Keratinocyte (primary cell): ENCODE results near the gene PGLYRP4. TPM values are rescaled to one million over a fixed set of nuclear protein-coding genes. Genes with fewer than 3 reads are reported as not detected.
"Not testable (repeated sequence)": the region's sequence is repeated elsewhere in the genome, so short reads cannot be mapped to it uniquely, and the experiment has no call there.

Experiments
- DNase-seq: peaks from one replicate; pipeline ENCODE4 v3.0.0-alpha.2; 2011; ENCODE audit warnings: low read depth, missing footprints, low spot score
- FAIRE-seq: peaks from 2 replicates; lab custom pipeline; 2011; peaks lifted over from hg19 to GRCh38; lab: Jason Lieb, UNC
- H2AFZ ChIP-seq: 2 replicates; pipeline ENCODE4 v1.6.0; 2012; ENCODE audit warnings: low read length, control low read depth, inconsistent platforms; ENCODE audit not compliant: control insufficient read depth
- H3K27ac ChIP-seq: 2 replicates; pipeline ENCODE4 v1.5.1; 2011; ENCODE audit warnings: low read length; ENCODE audit not compliant: control insufficient read depth, insufficient read depth
- H3K27me3 ChIP-seq: 3 replicates; pipeline ENCODE4 v1.6.0; 2011; ENCODE audit warnings: low read length; ENCODE audit not compliant: control insufficient read depth, insufficient read depth; ENCODE audit errors: extremely low read depth
- H3K36me3 ChIP-seq, 2 experiments: 2 replicates in 1 of 2; 3 replicates in 1 of 2; pipeline ENCODE4 v1.5.1; 2011; ENCODE audit warnings: low read length in 2 of 2, mild to moderate bottlenecking in 1 of 2; ENCODE audit not compliant: control insufficient read depth in 2 of 2, insufficient read depth in 2 of 2; ENCODE audit errors: extremely low read depth in 1 of 2
- H3K4me1 ChIP-seq: 3 replicates; pipeline ENCODE4 v1.5.1; 2011; ENCODE audit warnings: low read length; ENCODE audit not compliant: control insufficient read depth, insufficient read depth; ENCODE audit errors: extremely low read depth
- H3K4me2 ChIP-seq: 3 replicates; pipeline ENCODE4 v1.6.0; 2011; ENCODE audit warnings: low read depth, low read length; ENCODE audit not compliant: control insufficient read depth, insufficient read depth; ENCODE audit errors: extremely low read depth
- H3K4me3 ChIP-seq, 3 experiments: fragments of 200-600 bp in 1 of 3; sonication (generic) in 1 of 3; 2 replicates in 2 of 3; 3 replicates in 1 of 3; pipeline ENCODE4 v1.5.1; 2011 to 2016; ENCODE audit warnings: low read length in 3 of 3, mild to moderate bottlenecking in 3 of 3, control low read depth in 2 of 3, inconsistent platforms in 1 of 3, low read depth in 1 of 3, mixed read lengths in 1 of 3, mixed run types in 1 of 3, moderate library complexity in 1 of 3; ENCODE audit not compliant: control insufficient read depth in 2 of 3, insufficient read depth in 2 of 3; ENCODE audit errors: extremely low read depth in 1 of 3
- H3K79me2 ChIP-seq: 2 replicates; pipeline ENCODE4 v1.6.0; 2012; ENCODE audit warnings: low read length; ENCODE audit not compliant: control insufficient read depth, insufficient read depth
- H3K9ac ChIP-seq: 3 replicates; pipeline ENCODE4 v1.6.0; 2011; ENCODE audit warnings: low read length; ENCODE audit not compliant: control insufficient read depth, insufficient read depth; ENCODE audit errors: extremely low read depth
- H3K9me1 ChIP-seq: 3 replicates; pipeline ENCODE4 v1.6.0; 2011; ENCODE audit warnings: low read length; ENCODE audit not compliant: control insufficient read depth, insufficient read depth; ENCODE audit errors: extremely low read depth
- H3K9me3 ChIP-seq: 2 replicates; pipeline ENCODE4 v1.5.1; 2012; ENCODE audit warnings: low read depth, low read length; ENCODE audit not compliant: control insufficient read depth
- H4K20me1 ChIP-seq: 3 replicates; pipeline ENCODE4 v1.6.0; 2011; ENCODE audit warnings: low read length; ENCODE audit not compliant: control insufficient read depth, insufficient read depth; ENCODE audit errors: extremely low read depth
- CTCF ChIP-seq, 3 experiments: IDR thresholded peaks in 1 of 3; conservative IDR thresholded peaks in 1 of 3; optimal IDR thresholded peaks in 1 of 3; 2 replicates in 2 of 3; 3 replicates in 1 of 3; pipeline versions ENCODE3 to v1.5.1; 2011; ENCODE audit warnings: low read length in 3 of 3, mild to moderate bottlenecking in 3 of 3, moderate library complexity in 2 of 3, control low read depth in 1 of 3, inconsistent platforms in 1 of 3; ENCODE audit not compliant: insufficient read depth in 2 of 3; ENCODE audit errors: extremely low read depth in 1 of 3
- EZH2 ChIP-seq: IDR thresholded peaks from one replicate; pipeline ENCODE4 v1.6.1; 2012; ENCODE audit warnings: inconsistent platforms, mild to moderate bottlenecking, low read length, moderate library complexity
- dilution Hi-C: fragments of 300-500 bp; cut with MboI; formaldehyde crosslinking; loops from one replicate; pipeline ENCODE4 v1.7.0; 2020; ENCODE audit warnings: low sequenced_read_pairs; ENCODE audit not compliant: extremely low pct_ligation_motif_present
- polyA plus RNA-seq, 5 experiments: library from polyadenylated mRNA; depleted of rRNA in 3 of 5; stranded (reverse) in 3 of 5; stranded (forward) in 1 of 5; unstranded in 1 of 5; fragments of >200 nt; gene quantifications; 1 replicate in 1 of 5; 2 replicates in 3 of 5; 3 replicates in 1 of 5; pipeline versions ENCODE4 v1.2.1 to v1.2.3, GENCODE V29; 2011 to 2012; ENCODE audit warnings: missing spikeins in 2 of 5, low read depth in 1 of 5, low replicate concordance in 1 of 5

PGLYRP4 gene
- polyA plus RNA-seq, 1 donor (not counting 4 experiments of a cell fraction or from before 2014, with no cell fraction given): 3.8 TPM

DNA sequence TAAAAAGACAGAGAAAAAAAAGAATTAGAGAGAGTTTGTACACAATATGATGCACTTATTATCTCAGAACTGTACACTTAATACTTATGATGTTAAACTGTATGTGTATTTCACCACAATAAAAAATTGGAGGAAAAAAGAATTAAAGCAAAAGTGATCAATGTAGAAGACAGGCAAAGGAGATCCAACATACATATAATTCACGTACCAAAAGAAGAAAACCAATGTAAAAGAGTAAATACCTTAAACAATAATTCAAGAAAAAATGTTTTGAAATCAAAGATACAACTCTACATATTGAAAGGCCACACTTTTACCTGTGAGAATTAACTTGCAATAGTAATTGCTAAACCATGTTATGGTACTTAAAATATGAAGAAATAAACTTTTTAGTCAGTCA lies 26.1 kb downstream of the PGLYRP4 start:
- no peak overlapping the region for H3K27ac ChIP-seq
- H3K9me3 ChIP-seq: peaks cover 4% of the 10 kb centered on the region
- no peak overlapping the region for H3K4me2 ChIP-seq
- FAIRE-seq: no peak
- no peaks in the 10 kb centered on the region for H4K20me1 ChIP-seq
- no peak overlapping the region for H2AFZ ChIP-seq
- H3K79me2 ChIP-seq: no peaks in the 10 kb centered on the region
- H3K4me1 ChIP-seq: no peaks in the 10 kb centered on the region
- dilution Hi-C loops: no loop called here
- H3K9ac ChIP-seq: no peak overlapping the region
- H3K27me3 ChIP-seq: no peaks in the 10 kb centered on the region
- TF ChIP-seq CTCF (optimal IDR thresholded peaks at IDR 0.05 in 1 of 3, IDR thresholded peaks at IDR 0.05 in 1 of 3, conservative IDR thresholded peaks at IDR 0.05 in 1 of 3; ENCODE audit: extremely low read depth in 1 of 3, insufficient read depth in 2 of 3, low read length in 3 of 3): no peak
- TF ChIP-seq EZH2: no peak
- DNase-seq: no peak
- H3K4me3 ChIP-seq: no peak overlapping the region
- no peaks in the 10 kb centered on the region for H3K36me3 ChIP-seq
- H3K9me1 ChIP-seq: no peaks in the 10 kb centered on the region

GRCh38 chr1:153318145-153318544 lies 30.5 kb downstream of the PGLYRP4 start:
- H3K9me3 ChIP-seq, H3K4me1 ChIP-seq, H3K9ac ChIP-seq, H3K36me3 ChIP-seq, H3K79me2 ChIP-seq, H3K4me2 ChIP-seq, H4K20me1 ChIP-seq, FAIRE-seq, H2AFZ ChIP-seq, H3K9me1 ChIP-seq, DNase-seq, H3K27ac ChIP-seq, H3K4me3 ChIP-seq, H3K27me3 ChIP-seq, dilution Hi-C loops: not testable (repeated sequence)

GRCh38 chr1:153316013-153316412 lies 32.6 kb downstream of the PGLYRP4 start:
- H2AFZ ChIP-seq, H3K9me1 ChIP-seq, H3K27ac ChIP-seq, FAIRE-seq, H3K9me3 ChIP-seq, H3K79me2 ChIP-seq, DNase-seq, dilution Hi-C loops, H3K4me3 ChIP-seq, H3K27me3 ChIP-seq, H3K4me1 ChIP-seq, H3K9ac ChIP-seq, H3K36me3 ChIP-seq, H4K20me1 ChIP-seq, H3K4me2 ChIP-seq: not testable (repeated sequence)

DNA sequence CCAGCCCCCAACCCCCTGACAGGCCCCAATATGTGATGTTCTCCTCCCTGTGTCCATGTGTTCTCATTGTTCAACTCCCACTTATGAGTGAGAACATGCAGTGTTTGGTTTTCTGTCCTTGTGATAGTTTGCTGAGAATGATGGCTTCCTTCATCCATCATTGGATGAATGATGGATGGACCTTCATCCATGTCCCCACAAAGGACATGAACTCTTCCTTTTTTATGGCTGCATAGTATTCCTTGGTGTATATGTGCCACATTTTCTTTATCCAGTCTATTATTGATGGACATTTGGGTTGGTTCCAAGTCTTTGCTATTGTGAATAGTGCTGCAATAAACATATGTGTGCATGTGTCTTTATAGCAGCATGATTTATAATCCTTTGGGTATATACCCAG lies 34.3 kb downstream of the PGLYRP4 start:
- DNase-seq, H3K4me1 ChIP-seq, H3K9ac ChIP-seq, H3K9me3 ChIP-seq, H4K20me1 ChIP-seq, H3K4me2 ChIP-seq, dilution Hi-C loops, H3K36me3 ChIP-seq, H3K79me2 ChIP-seq, H3K9me1 ChIP-seq, FAIRE-seq, H2AFZ ChIP-seq, H3K4me3 ChIP-seq, H3K27me3 ChIP-seq, H3K27ac ChIP-seq: not testable (repeated sequence)
